GM23338 (cell line): ENCODE data around the gene CORO2A. TPM values are rescaled to one million over a fixed set of nuclear protein-coding genes. Genes with fewer than 3 reads are reported as not detected.

Experiments used
- ATAC-seq: fragments of 200-7000 bp; cut with Tn5 transposase; 3 replicates; pipeline ENCODE4 v1.9.1; 2020
- DNase-seq: peaks from one replicate; pipeline ENCODE4 v3.0.0-alpha.2; 2015; ENCODE audit warnings: low spot score
- H2AFZ ChIP-seq: fragments of 200-600 bp; sonication (generic); 2 replicates; pipeline ENCODE4 v1.8.0; 2016; ENCODE audit warnings: antibody characterized with exemption, mild to moderate bottlenecking, moderate library complexity
- H3F3A ChIP-seq: fragments of 200-600 bp; sonication (generic); replicated peaks from 2 replicates; pipeline ENCODE4 v1.8.0; 2017; ENCODE audit warnings: antibody characterized with exemption, mixed run types, low read depth
- H3K27ac ChIP-seq: fragments of 200-600 bp; sonication (generic); 2 replicates; pipeline ENCODE4 v1.6.1; 2016; ENCODE audit warnings: low read depth
- H3K27me3 ChIP-seq: fragments of 200-600 bp; sonication (generic); 2 replicates; pipeline ENCODE4 v1.8.0; 2016; ENCODE audit warnings: mild to moderate bottlenecking, mixed run types, moderate library complexity; ENCODE audit not compliant: insufficient read depth
- H3K36me3 ChIP-seq: fragments of 200-600 bp; sonication (generic); 2 replicates; pipeline ENCODE4 v1.8.0; 2016; ENCODE audit warnings: mild to moderate bottlenecking; ENCODE audit not compliant: insufficient read depth
- H3K4me1 ChIP-seq: fragments of 200-600 bp; sonication (generic); 2 replicates; pipeline ENCODE4 v1.8.0; 2016; ENCODE audit warnings: mild to moderate bottlenecking, moderate library complexity; ENCODE audit not compliant: insufficient read depth
- H3K4me2 ChIP-seq: fragments of 200-600 bp; sonication (generic); 2 replicates; pipeline ENCODE4 v1.7.1; 2017; ENCODE audit warnings: mixed run types
- H3K4me3 ChIP-seq: fragments of 200-600 bp; sonication (generic); 2 replicates; pipeline ENCODE4 v1.6.1; 2016; ENCODE audit warnings: mixed run types
- H3K79me2 ChIP-seq: fragments of 200-600 bp; sonication (generic); replicated peaks from 2 replicates; pipeline ENCODE4 v1.8.0; 2017; ENCODE audit warnings: mild to moderate bottlenecking; ENCODE audit not compliant: insufficient read depth
- H3K9me2 ChIP-seq: fragments of 200-600 bp; sonication (generic); 2 replicates; pipeline ENCODE4 v1.8.0; 2017; ENCODE audit not compliant: insufficient read depth
- H4K20me1 ChIP-seq: fragments of 200-600 bp; sonication (generic); replicated peaks from 2 replicates; pipeline ENCODE4 v1.8.0; 2017; ENCODE audit warnings: mild to moderate bottlenecking; ENCODE audit not compliant: insufficient read depth
- H3K27ac Mint-ChIP-seq: 2 replicates; pipeline ENCODE4 v1.8.0; 2020; ENCODE audit warnings: inconsistent platforms, mild to moderate bottlenecking, moderate library complexity, mixed read lengths
- H3K27me3 Mint-ChIP-seq: 3 replicates; pipeline ENCODE4 v1.8.0; 2022; ENCODE audit warnings: low read depth, mild to moderate bottlenecking, moderate library complexity, mixed read lengths, inconsistent platforms; ENCODE audit not compliant: insufficient read depth, poor library complexity
- H3K36me3 Mint-ChIP-seq: 3 replicates; pipeline ENCODE4 v1.8.0; 2021; ENCODE audit warnings: low read depth, mild to moderate bottlenecking, inconsistent platforms, moderate library complexity, mixed read lengths
- H3K4me1 Mint-ChIP-seq: 3 replicates; pipeline ENCODE4 v1.8.0; 2020; ENCODE audit warnings: mild to moderate bottlenecking, inconsistent platforms, mixed read lengths
- H3K4me3 Mint-ChIP-seq: 3 replicates; pipeline ENCODE4 v1.8.0; 2021; ENCODE audit warnings: moderate library complexity, mild to moderate bottlenecking, inconsistent platforms, mixed read lengths
- H3K9me3 Mint-ChIP-seq: 3 replicates; pipeline ENCODE4 v1.8.0; 2020; ENCODE audit warnings: moderate library complexity, mild to moderate bottlenecking, inconsistent platforms, mixed read lengths
- CREB1 ChIP-seq: fragments of 250-450 bp; sonication (Bioruptor Pico); IDR thresholded peaks from 2 replicates; pipeline ENCODE4 v1.5.0; 2020; ENCODE audit warnings: low read depth, mild to moderate bottlenecking, moderate library complexity
- CTCF ChIP-seq, 2 experiments: fragments of 200-600 bp in 1 of 2; sonication (generic) in 1 of 2; conservative IDR thresholded peaks; 2 replicates each; pipeline versions ENCODE4 v1.5.1 to v1.6.1; 2016 to 2017; ENCODE audit warnings: antibody characterized with exemption in 2 of 2, low read depth in 2 of 2, mild to moderate bottlenecking in 2 of 2, moderate library complexity in 1 of 2
- EZH2phosphoT487 ChIP-seq: fragments of 200-600 bp; sonication (generic); IDR thresholded peaks from one replicate; pipeline ENCODE4 v1.8.1; 2018; ENCODE audit warnings: antibody characterized with exemption; ENCODE audit not compliant: unreplicated experiment
- JUNB ChIP-seq: IDR thresholded peaks from one replicate; pipeline ENCODE4 v1.6.1; 2016; ENCODE audit warnings: antibody characterized with exemption; ENCODE audit not compliant: unreplicated experiment
- NANOG ChIP-seq: IDR thresholded peaks from 2 replicates; pipeline ENCODE4 v1.6.1; 2016; ENCODE audit warnings: antibody characterized with exemption, borderline replicate concordance
- STAT1 ChIP-seq: IDR thresholded peaks from one replicate; pipeline ENCODE4 v1.6.1; 2016; ENCODE audit warnings: antibody characterized with exemption; ENCODE audit not compliant: unreplicated experiment
- ZNF114 ChIP-seq: fragments of 250-450 bp; sonication (Bioruptor Pico); IDR thresholded peaks from 2 replicates; pipeline ENCODE4 v1.5.0; 2020; ENCODE audit warnings: mild to moderate bottlenecking, moderate library complexity
- ZNF331 ChIP-seq: fragments of 250-450 bp; sonication (Bioruptor Pico); IDR thresholded peaks from 2 replicates; pipeline ENCODE4 v1.5.0; 2020; ENCODE audit warnings: low read depth, mild to moderate bottlenecking, moderate library complexity
- ZNF462 ChIP-seq: fragments of 250-450 bp; sonication (Bioruptor Pico); IDR thresholded peaks from 2 replicates; pipeline ENCODE4 v1.5.0; 2020; ENCODE audit warnings: mild to moderate bottlenecking, moderate library complexity
- polyA plus RNA-seq: library from polyadenylated mRNA; unstranded; fragments of >200 nt; fragmentation: Nextera tagmentation; extraction: Ambion mirVana; gene quantifications from 2 replicates; pipeline ENCODE4 v1.2.1, GENCODE V29; 2016
- total RNA-seq: library from RNA; depleted of rRNA; stranded (reverse); fragments of >200 nt; shearing (Covaris generic); gene quantifications from 2 replicates; pipeline ENCODE4 v1.2.3, GENCODE V29; 2014
- TF ChIP-seq, protein P1 (sequence below): IDR thresholded peaks from 2 replicates; pipeline ENCODE4 v1.6.1; 2016; ENCODE audit warnings: antibody characterized with exemption

CORO2A gene
- total and polyA plus RNA-seq, 2 experiments from 2014 or later: 12.9 to 27.6 TPM

DNA sequence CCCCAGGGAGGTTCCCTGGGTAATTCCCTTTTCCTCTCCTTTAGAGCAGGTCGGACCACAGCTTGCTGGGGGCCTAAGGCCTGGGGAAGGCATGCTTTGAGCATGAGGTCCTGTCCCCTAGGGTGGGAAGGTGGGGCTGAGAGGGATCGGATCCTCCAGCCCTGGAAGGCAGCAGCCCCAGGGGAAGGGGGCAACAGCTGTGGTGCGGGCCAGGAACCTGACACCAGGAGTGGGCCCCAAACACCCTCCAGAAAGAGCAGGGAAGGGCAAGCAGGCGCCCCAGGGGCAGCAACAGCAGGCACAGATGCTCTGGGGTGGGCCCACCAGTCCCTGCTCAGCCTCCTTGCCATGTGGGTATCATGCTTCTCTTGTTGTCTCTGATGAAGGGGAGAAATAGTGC lies 3.2 kb upstream of the CORO2A start:
- Histone ChIP-seq H3K4me3 (no peak overlapping the region), H3F3A (peaks cover 3% of the 10 kb centered on the region; the same call in 1 of the 2 replicates), H3K36me3 (no peaks in the 10 kb centered on the region), H3K4me2 (no peak overlapping the region), H3K27me3 (no peaks in the 10 kb centered on the region), H3K4me1 (peaks cover 29% of the 10 kb centered on the region), H3K79me2 (0 out of 2 replicates have a peak, but pooled peaks cover 3% of the 10 kb centered on the region), H3K27ac (no peak overlapping the region), H2AFZ (no peak overlapping the region), H4K20me1 (no peaks in the 10 kb centered on the region; the same call in 1 of the 2 replicates), H3K9me2 (no peaks in the 10 kb centered on the region)
- H3K4me1 Mint-ChIP-seq: peaks cover 33% of the 10 kb centered on the region
- ATAC-seq (no peak), DNase-seq (no peak)
- no peak for TF ChIP-seq CREB1 (CRISPR knock-in tag)
- no peak for TF ChIP-seq STAT1
- no peak for TF ChIP-seq ZNF331 (CRISPR knock-in tag)
- no peak for TF ChIP-seq NANOG
- TF ChIP-seq EZH2phosphoT487: no peak
- TF ChIP-seq ZNF114 (CRISPR knock-in tag): no peak
- H3K4me3 Mint-ChIP-seq: no peak overlapping the region
- H3K9me3 Mint-ChIP-seq: no peaks in the 10 kb centered on the region; the same call in 2 of the 3 replicates
- H3K36me3 Mint-ChIP-seq: no peaks in the 10 kb centered on the region
- H3K27ac Mint-ChIP-seq: no peak overlapping the region
- H3K27me3 Mint-ChIP-seq: peaks cover 27% of the 10 kb centered on the region

DNA sequence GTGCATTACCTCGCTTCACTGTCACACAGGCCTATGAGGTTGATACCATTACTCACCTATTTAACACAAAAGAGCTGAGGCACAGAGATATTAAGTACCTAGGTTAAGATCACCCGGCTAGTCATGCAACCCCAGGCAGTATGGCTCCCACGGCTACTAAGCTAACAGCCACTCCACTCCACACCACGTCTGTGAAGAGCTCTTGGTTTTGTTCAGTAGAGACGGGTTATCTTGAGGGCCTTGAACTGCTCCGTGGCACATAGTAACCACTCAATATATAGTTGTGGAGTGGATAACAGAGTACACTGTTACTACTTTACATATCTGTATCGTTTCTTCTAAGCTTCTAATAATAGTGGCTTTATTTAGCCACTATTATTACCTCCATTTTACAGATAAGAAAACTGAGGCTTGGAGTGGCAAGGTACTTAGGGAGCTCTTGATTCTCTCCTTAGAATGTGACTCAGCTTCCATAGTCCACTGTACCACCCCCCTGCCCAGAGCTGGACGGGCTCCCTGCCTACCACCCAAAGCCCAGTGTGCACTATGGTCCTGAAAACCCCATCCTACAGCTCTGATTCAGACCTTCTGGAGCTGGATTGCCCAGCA lies 1.0 kb upstream of the CORO2A start:
- no peak overlapping the region for H3K27ac ChIP-seq

More for the DNA sequence above, 1.0 kb upstream of the CORO2A start:
- Histone ChIP-seq H3F3A (peaks cover 3% of the 10 kb centered on the region; the same call in 1 of the 2 replicates), H3K79me2 (peaks cover 20% of the 10 kb centered on the region), H2AFZ (peak overlapping the region; percentile 96), H3K36me3 (no peaks in the 10 kb centered on the region), H3K27me3 (no peaks in the 10 kb centered on the region), H3K4me2 (peak overlapping the region; percentile 88), H3K4me1 (peaks cover 18% of the 10 kb centered on the region), H4K20me1 (no peaks in the 10 kb centered on the region; the same call in 1 of the 2 replicates), H3K4me3 (peak overlapping the region; percentile 86), H3K9me2 (no peaks in the 10 kb centered on the region)
- peaks cover 27% of the 10 kb centered on the region for H3K27me3 Mint-ChIP-seq
- H3K9me3 Mint-ChIP-seq: no peaks in the 10 kb centered on the region; the same call in 2 of the 3 replicates
- H3K36me3 Mint-ChIP-seq: no peaks in the 10 kb centered on the region
- DNase-seq: no peak
- H3K4me3 Mint-ChIP-seq: peak overlapping the region; percentile 83
- H3K4me1 Mint-ChIP-seq: peaks cover 26% of the 10 kb centered on the region
- H3K27ac Mint-ChIP-seq: peak overlapping the region; percentile 62; the same call in 1 of the 2 replicates
- no peak for ATAC-seq
- TF ChIP-seq ZNF462 (CRISPR knock-in tag): no peak
- no peak for TF ChIP-seq JUNB
- TF ChIP-seq EZH2phosphoT487: no peak
- no peak for TF ChIP-seq NANOG
- no peak for TF ChIP-seq CTCF (conservative IDR thresholded peaks at IDR 0.05; ENCODE audit: low read depth in 2 of 2)
- TF ChIP-seq, protein P1, sequence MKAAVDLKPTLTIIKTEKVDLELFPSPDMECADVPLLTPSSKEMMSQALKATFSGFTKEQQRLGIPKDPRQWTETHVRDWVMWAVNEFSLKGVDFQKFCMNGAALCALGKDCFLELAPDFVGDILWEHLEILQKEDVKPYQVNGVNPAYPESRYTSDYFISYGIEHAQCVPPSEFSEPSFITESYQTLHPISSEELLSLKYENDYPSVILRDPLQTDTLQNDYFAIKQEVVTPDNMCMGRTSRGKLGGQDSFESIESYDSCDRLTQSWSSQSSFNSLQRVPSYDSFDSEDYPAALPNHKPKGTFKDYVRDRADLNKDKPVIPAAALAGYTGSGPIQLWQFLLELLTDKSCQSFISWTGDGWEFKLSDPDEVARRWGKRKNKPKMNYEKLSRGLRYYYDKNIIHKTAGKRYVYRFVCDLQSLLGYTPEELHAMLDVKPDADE: no peak
- no peak for TF ChIP-seq CREB1 (CRISPR knock-in tag)
